H9 (cell line): ENCODE results near the gene NPHP1. TPM values are rescaled to one million over a fixed set of nuclear protein-coding genes. Genes with fewer than 3 reads are reported as not detected.
"Not testable (repeated sequence)": the region's sequence is repeated elsewhere in the genome, so short reads cannot be mapped to it uniquely, and the experiment has no call there.

Source experiments
- DNase-seq: peaks from one replicate; pipeline ENCODE4 v3.0.0-alpha.2; 2017
- H2AFZ ChIP-seq: one replicate; pipeline ENCODE4 v1.6.1; 2013; ENCODE audit warnings: mild to moderate bottlenecking, low read length, control low read depth, moderate library complexity
- H2AK5ac ChIP-seq: 2 replicates; pipeline ENCODE4 v1.6.1; 2013; ENCODE audit warnings: low read length, control low read depth, mixed read lengths; ENCODE audit not compliant: insufficient read length
- H2BK120ac ChIP-seq: one replicate; pipeline ENCODE4 v1.6.1; 2013; ENCODE audit warnings: low read depth, mild to moderate bottlenecking, low read length, control low read depth, inconsistent platforms; ENCODE audit not compliant: poor library complexity, severe bottlenecking
- H2BK12ac ChIP-seq: 2 replicates; pipeline ENCODE4 v1.6.1; 2013; ENCODE audit warnings: low read length, control low read depth, mixed read lengths, low read depth; ENCODE audit not compliant: insufficient read length
- H2BK15ac ChIP-seq: 2 replicates; pipeline ENCODE4 v1.6.1; 2013; ENCODE audit warnings: low read depth, low read length, control low read depth
- H2BK20ac ChIP-seq: one replicate; pipeline ENCODE4 v1.6.1; 2013; ENCODE audit warnings: low read depth, mild to moderate bottlenecking, low read length, control low read depth, inconsistent platforms; ENCODE audit not compliant: poor library complexity, severe bottlenecking
- H2BK5ac ChIP-seq: 2 replicates; pipeline ENCODE4 v1.6.1; 2013; ENCODE audit warnings: low read length, control low read depth, mixed read lengths; ENCODE audit not compliant: insufficient read length
- H3K14ac ChIP-seq: 2 replicates; pipeline ENCODE4 v1.6.1; 2013; ENCODE audit warnings: low read length, control low read depth; ENCODE audit not compliant: insufficient read depth
- H3K18ac ChIP-seq: 2 replicates; pipeline ENCODE4 v1.6.1; 2013; ENCODE audit warnings: low read depth, mild to moderate bottlenecking, mixed read lengths, low read length, control low read depth; ENCODE audit not compliant: insufficient read length
- H3K23ac ChIP-seq: 2 replicates; pipeline ENCODE4 v1.6.1; 2013; ENCODE audit warnings: low read length, control low read depth, mixed read lengths, low read depth; ENCODE audit not compliant: insufficient read length
- H3K23me2 ChIP-seq: 2 replicates; pipeline ENCODE4 v1.6.1; 2013; ENCODE audit warnings: low read depth, mild to moderate bottlenecking, mixed read lengths, low read length, control low read depth; ENCODE audit not compliant: insufficient read length, poor library complexity, severe bottlenecking
- H3K27ac ChIP-seq: 2 replicates; pipeline ENCODE4 v1.5.1; 2013; ENCODE audit warnings: low read length, control low read depth, mixed read lengths, low read depth; ENCODE audit not compliant: insufficient read length
- H3K27me3 ChIP-seq: 2 replicates; pipeline ENCODE4 v1.6.1; 2013; ENCODE audit warnings: low read length, control low read depth, inconsistent platforms; ENCODE audit not compliant: insufficient read depth
- H3K4ac ChIP-seq: 2 replicates; pipeline ENCODE4 v1.6.1; 2013; ENCODE audit warnings: low read depth, mild to moderate bottlenecking, control low read depth, inconsistent platforms, low read length, moderate library complexity
- H3K4me1 ChIP-seq: 2 replicates; pipeline ENCODE4 v1.6.1; 2013; ENCODE audit warnings: low read length, control low read depth, inconsistent platforms; ENCODE audit not compliant: insufficient read depth
- H3K4me2 ChIP-seq: 2 replicates; pipeline ENCODE4 v1.6.1; 2013; ENCODE audit warnings: low read length, control low read depth, mixed read lengths; ENCODE audit not compliant: insufficient read length, insufficient read depth
- H3K56ac ChIP-seq: 2 replicates; pipeline ENCODE4 v1.6.1; 2013; ENCODE audit warnings: low read depth, mild to moderate bottlenecking, mixed read lengths, low read length, control low read depth; ENCODE audit not compliant: insufficient read length
- H3K79me1 ChIP-seq: 2 replicates; pipeline ENCODE4 v1.6.1; 2013; ENCODE audit warnings: low read depth, mild to moderate bottlenecking, moderate library complexity, low read length, control low read depth, inconsistent platforms; ENCODE audit not compliant: insufficient read depth, poor library complexity, severe bottlenecking
- H3K79me2 ChIP-seq: 2 replicates; pipeline ENCODE4 v1.6.1; 2013; ENCODE audit warnings: low read length, control low read depth, inconsistent platforms; ENCODE audit not compliant: insufficient read depth
- H3K9ac ChIP-seq: 2 replicates; pipeline ENCODE4 v1.6.1; 2013; ENCODE audit warnings: low read length, control low read depth, mixed read lengths; ENCODE audit not compliant: insufficient read length; ENCODE audit errors: extremely low read depth
- H3K9me3 ChIP-seq: one replicate; pipeline ENCODE4 v1.6.1; 2013; ENCODE audit warnings: low read depth, low read length, inconsistent platforms; ENCODE audit not compliant: control insufficient read depth
- H3T11ph ChIP-seq: one replicate; pipeline ENCODE4 v1.6.1; 2013; ENCODE audit warnings: mild to moderate bottlenecking, low read length, control low read depth, inconsistent platforms
- H4K20me1 ChIP-seq: one replicate; pipeline ENCODE4 v1.6.1; 2013; ENCODE audit not compliant: control insufficient read depth, insufficient read length, insufficient read depth
- H4K5ac ChIP-seq: 2 replicates; pipeline ENCODE4 v1.6.1; 2013; ENCODE audit warnings: low read depth, mild to moderate bottlenecking, mixed read lengths, low read length, control low read depth; ENCODE audit not compliant: insufficient read length
- H4K8ac ChIP-seq: replicated peaks from 2 replicates; pipeline ENCODE4 v1.6.1; 2013; ENCODE audit warnings: low read length, control low read depth, mixed read lengths, low read depth; ENCODE audit not compliant: insufficient read length
- H4K91ac ChIP-seq: 2 replicates; pipeline ENCODE4 v1.6.1; 2013; ENCODE audit warnings: low read depth, mild to moderate bottlenecking, moderate library complexity, mixed read lengths, low read length, control low read depth; ENCODE audit not compliant: insufficient read length
- H3K27ac Mint-ChIP-seq, 3 experiments: 2 replicates in 2 of 3; 3 replicates in 1 of 3; pipeline ENCODE4 v1.8.0; 2020 to 2021; ENCODE audit warnings: mixed read lengths in 3 of 3, mild to moderate bottlenecking in 1 of 3, moderate library complexity in 1 of 3
- H3K27me3 Mint-ChIP-seq: 2 replicates; pipeline ENCODE4 v1.8.0; 2021; ENCODE audit warnings: low read depth, mild to moderate bottlenecking, moderate library complexity, mixed read lengths
- H3K36me3 Mint-ChIP-seq, 3 experiments: 2 replicates in 2 of 3; 3 replicates in 1 of 3; pipeline ENCODE4 v1.8.0; 2020 to 2021; ENCODE audit warnings: low read depth in 3 of 3, mixed read lengths in 3 of 3; ENCODE audit not compliant: insufficient read depth in 1 of 3
- H3K4me1 Mint-ChIP-seq, 2 experiments: 2 replicates each; pipeline ENCODE4 v1.8.0; 2020; ENCODE audit warnings: mixed read lengths in 2 of 2
- H3K4me3 Mint-ChIP-seq, 2 experiments: 2 replicates in 1 of 2; 3 replicates in 1 of 2; pipeline ENCODE4 v1.8.0; 2020 to 2021; ENCODE audit warnings: mild to moderate bottlenecking in 2 of 2, mixed read lengths in 2 of 2, moderate library complexity in 1 of 2
- H3K9me3 Mint-ChIP-seq, 2 experiments: 2 replicates in 1 of 2; 3 replicates in 1 of 2; pipeline ENCODE4 v1.8.0; 2020; ENCODE audit warnings: mild to moderate bottlenecking in 2 of 2, mixed read lengths in 2 of 2, moderate library complexity in 1 of 2
- CTCF ChIP-seq: fragments of 200-600 bp; sonication (generic); conservative IDR thresholded peaks from 3 replicates; pipeline ENCODE4 v1.8.0; 2021; ENCODE audit warnings: antibody characterized with exemption, mild to moderate bottlenecking
- WGBS: extraction: QIAGEN DNeasy Blood & Tissue Kit; methylation state at CpG from one replicate; pipeline ENCODE4 v1.1.7; 2013; ENCODE audit warnings: missing lambda C conversion rate, low lambda C conversion rate, mixed read lengths; ENCODE audit not compliant: insufficient read length; ENCODE audit errors: extremely low coverage; 5-methylcytosine and 5-hydroxymethylcytosine counted together
- total RNA-seq: library from RNA; stranded (reverse); gene quantifications from 2 replicates; pipeline ENCODE4 v1.2.1, GENCODE V29; 2021

The NPHP1 gene
- total RNA-seq, 1 experiment from 2014 or later, result 2.1 TPM

- Histone ChIP-seq H3K9ac (no peak overlapping the region), H3K79me1 (no peaks in the 10 kb centered on the region), H2BK15ac (no peak overlapping the region), H3K27ac (no peak overlapping the region), H3T11ph (no peak overlapping the region), H2BK20ac (no peak overlapping the region), H4K20me1 (no peaks in the 10 kb centered on the region), H3K23ac (no peak overlapping the region), H2BK120ac (no peak overlapping the region), H3K4ac (no peak overlapping the region), H4K91ac (no peak overlapping the region), H3K23me2 (no peaks in the 10 kb centered on the region), H2BK12ac (no peak overlapping the region), H3K9me3 (peaks cover 14% of the 10 kb centered on the region), H3K18ac (no peak overlapping the region), H3K4me2 (no peak overlapping the region), H2AK5ac (no peak overlapping the region), H4K8ac (no peak overlapping the region), H3K79me2 (no peaks in the 10 kb centered on the region), H3K56ac (no peak overlapping the region), H3K4me1 (no peaks in the 10 kb centered on the region), H3K14ac (no peak overlapping the region), H2BK5ac (no peak overlapping the region), H4K5ac (no peak overlapping the region), H2AFZ (no peak overlapping the region), H3K27me3 (no peaks in the 10 kb centered on the region)
- Mint-ChIP-seq H3K4me1 (no peaks in the 10 kb centered on the region), H3K4me3 (no peak overlapping the region), H3K9me3 (peaks cover 35 to 49% of the 10 kb centered on the region in 2 experiments), H3K36me3 (peaks cover 12 to 26% (median 13%) of the 10 kb centered on the region in 3 experiments), H3K27me3 (peaks cover 19% of the 10 kb centered on the region), H3K27ac (no peak overlapping the region)
- TF ChIP-seq CTCF, result no peak
- WGBS, result no CpG with 5 or more reads among the region's 2 CpGs
- DNase-seq, result no peak
These were observed 10.3 kb upstream of the NPHP1 start for GRCh38 chr2:110215091-110215490.

- H3K9me3 ChIP-seq, result peaks cover 14% of the 10 kb centered on the region
- H3K27ac ChIP-seq, H3K23ac ChIP-seq, H2BK120ac ChIP-seq, H3K4me1 ChIP-seq, H2BK12ac ChIP-seq, H3K27me3 ChIP-seq, H3T11ph ChIP-seq, H3K56ac ChIP-seq, H2AFZ ChIP-seq, H3K79me2 ChIP-seq, H4K20me1 ChIP-seq, H3K4ac ChIP-seq, H3K9ac ChIP-seq, H3K4me2 ChIP-seq, H3K4me3 Mint-ChIP-seq, H3K27ac Mint-ChIP-seq, H3K14ac ChIP-seq, H3K23me2 ChIP-seq, H4K91ac ChIP-seq, H2BK20ac ChIP-seq, H2AK5ac ChIP-seq, H3K4me1 Mint-ChIP-seq, H3K79me1 ChIP-seq, H3K18ac ChIP-seq, H2BK15ac ChIP-seq, DNase-seq, H2BK5ac ChIP-seq, H4K5ac ChIP-seq, H4K8ac ChIP-seq: not testable (repeated sequence)
- Mint-ChIP-seq H3K27me3 (peaks cover 16% of the 10 kb centered on the region), H3K36me3 (peaks cover 5 to 15% (median 10%) of the 10 kb centered on the region in 3 experiments), H3K9me3 (peaks cover 23 to 36% of the 10 kb centered on the region in 2 experiments)
- WGBS, result no CpG with 5 or more reads among the region's 3 CpGs
These were observed 8.7 kb upstream of the NPHP1 start for GRCh38 chr2:110213522-110213921.
